GM18502 (cell line): Measurements from ENCODE around the gene INPP4B.
"Not testable (repeated sequence)": the region's sequence is repeated elsewhere in the genome, so short reads cannot be mapped to it uniquely, and the experiment has no call there.

Experiments
- ATAC-seq: cut with Tn5 transposase; IDR thresholded peaks from one replicate; pipeline ENCODE4 v1.9.1; 2021; ENCODE audit warnings: mild to moderate bottlenecking; ENCODE audit not compliant: unreplicated experiment, poor library complexity

Gene INPP4B

GRCh38 chr4:142696334-142697122, 149.6 kb downstream of the INPP4B start:
- no peak for ATAC-seq

DNA sequence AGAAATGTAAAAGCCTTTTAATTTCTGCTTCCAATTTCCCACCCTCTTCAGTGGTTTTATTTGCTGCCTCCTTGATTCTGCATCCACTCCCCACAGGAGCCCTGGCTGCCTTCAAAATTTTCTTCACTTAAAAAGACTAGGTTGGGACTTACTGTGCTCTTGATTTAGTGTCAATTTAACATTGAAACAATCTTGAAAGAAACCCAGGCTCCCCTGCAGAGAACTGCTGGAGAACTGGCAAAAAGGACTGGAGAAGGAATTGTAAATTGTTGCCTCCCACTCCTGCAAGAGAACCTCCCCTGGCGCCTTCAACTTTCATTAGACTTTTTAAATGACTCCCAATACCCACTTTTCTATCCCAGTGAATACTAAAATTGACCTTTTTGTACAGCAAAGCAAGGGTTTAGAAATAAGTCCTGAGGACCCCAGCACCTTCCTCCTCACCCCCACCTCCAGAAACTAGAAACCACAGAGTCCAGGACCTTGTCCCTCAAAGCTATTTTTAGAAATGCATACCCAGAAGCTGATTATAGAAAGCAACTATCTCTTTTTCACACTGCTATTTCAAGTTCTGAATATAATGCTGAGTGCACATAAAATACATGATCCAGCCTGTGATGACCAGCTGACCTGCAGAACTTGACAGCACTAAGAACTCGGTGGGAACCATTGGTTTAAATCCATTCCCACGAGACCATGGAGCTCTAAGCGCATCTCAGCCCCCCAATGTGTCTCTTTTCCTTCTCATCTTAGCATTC, 155.5 kb downstream of the INPP4B start:
- no peak for ATAC-seq

- ATAC-seq, result no peak
Observed at GRCh38 chr4:142687547-142688275, 158.4 kb downstream of the INPP4B start.

- no peak for ATAC-seq
Observed at GRCh38 chr4:142686081-142686480, 160.0 kb downstream of the INPP4B start.

- ATAC-seq, result no peak
Observed at GRCh38 chr4:142683997-142684396, 162.1 kb downstream of the INPP4B start.

GRCh38 chr4:142683503-142683902, 162.6 kb downstream of the INPP4B start:
- no peak for ATAC-seq

GRCh38 chr4:142671516-142671915, 174.6 kb downstream of the INPP4B start:
- ATAC-seq, result no peak

DNA sequence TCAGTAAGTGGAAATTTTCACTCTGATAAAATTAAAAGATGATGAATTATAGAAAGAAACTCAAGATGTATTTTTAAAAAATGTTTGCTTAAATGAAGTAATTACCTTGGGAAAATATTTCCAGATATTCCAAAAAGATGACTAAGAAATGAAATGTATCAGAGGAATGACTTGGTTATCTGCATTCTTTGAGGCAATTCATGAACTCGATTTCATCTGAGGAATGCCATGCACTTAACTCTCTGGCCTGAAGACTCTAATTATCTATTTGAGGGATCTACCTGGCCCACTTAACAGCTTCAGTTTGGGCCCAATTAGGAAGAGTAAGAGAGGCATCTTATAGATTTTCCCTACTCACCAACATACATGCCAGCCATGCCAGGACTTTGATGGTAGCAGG, 182.3 kb downstream of the INPP4B start:
- ATAC-seq, result no peak

DNA sequence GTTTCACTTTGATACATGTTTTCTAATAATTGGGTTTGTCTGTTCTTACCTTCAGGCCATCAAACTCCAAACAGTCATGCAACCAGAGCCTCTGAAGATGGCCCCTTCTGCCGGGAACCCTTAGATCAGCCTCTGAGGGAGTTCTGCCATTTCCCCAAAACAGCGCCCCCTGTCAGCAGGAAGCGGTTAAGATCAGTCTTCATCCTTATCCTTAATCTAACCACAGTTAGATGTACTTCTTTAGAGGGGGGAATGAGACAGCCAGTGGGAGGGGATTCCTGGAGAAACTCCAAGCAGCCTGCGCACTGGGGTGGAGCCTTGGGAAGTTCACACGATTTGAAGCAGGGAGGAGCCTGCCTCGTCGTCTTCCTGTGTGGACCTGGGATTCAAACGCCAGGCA, 185.4 kb downstream of the INPP4B start:
- no peak for ATAC-seq

DNA sequence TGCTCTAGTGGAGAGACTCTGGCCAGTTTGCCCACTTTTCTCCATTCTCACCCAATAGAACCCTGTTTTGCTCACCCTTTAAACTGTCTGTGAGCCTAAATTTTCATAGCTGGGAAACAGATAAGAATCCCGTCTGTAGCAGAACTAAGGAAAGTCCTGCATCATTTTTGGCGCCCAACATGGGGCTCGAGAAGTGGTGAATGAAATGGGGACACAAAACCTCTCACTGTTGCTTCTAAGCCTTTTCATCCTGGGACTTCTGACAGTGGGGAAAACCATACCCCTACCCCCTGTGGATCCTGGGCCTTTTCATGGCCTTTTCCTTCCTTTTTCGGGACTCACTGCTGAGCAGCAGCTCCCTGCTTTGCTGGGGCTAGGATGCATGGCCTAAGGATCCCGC, 189.9 kb downstream of the INPP4B start:
- no peak for ATAC-seq

- ATAC-seq, result no peak
Observed at GRCh38 chr4:142648378-142648777, 197.7 kb downstream of the INPP4B start.

DNA sequence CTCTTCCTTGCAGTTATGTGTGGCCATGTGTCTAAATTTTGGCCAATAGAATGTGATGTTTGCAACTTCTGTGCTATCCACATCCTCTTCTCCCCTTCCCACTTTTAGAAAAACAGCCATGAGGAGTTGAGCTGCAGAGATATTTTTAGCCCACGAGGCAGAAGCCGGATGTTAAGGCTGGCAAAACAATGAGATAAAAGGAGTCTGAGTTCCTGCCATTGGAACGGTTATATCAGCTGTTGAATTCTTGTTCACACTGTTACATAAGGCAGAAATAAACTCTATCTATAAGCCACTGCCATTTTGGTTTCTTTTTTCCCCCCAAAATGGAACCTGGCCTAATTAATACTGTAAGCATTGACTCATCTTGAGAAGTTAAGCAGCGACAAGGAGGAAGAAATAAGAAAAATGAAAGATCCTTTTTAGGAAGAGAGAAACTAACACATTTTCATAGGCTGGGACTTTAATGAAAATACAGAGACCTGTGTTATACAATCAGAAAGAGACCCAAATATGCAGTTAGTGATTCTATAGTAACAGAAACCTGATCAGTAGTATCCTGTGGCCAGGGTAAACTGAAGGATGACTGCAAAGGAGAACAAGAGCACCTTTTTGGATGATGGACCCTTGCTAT, 200.5 kb downstream of the INPP4B start:
- ATAC-seq, result no peak

GRCh38 chr4:142644628-142645027, 201.5 kb downstream of the INPP4B start:
- not testable (repeated sequence) for ATAC-seq

- ATAC-seq, result no peak
Observed at GRCh38 chr4:142637614-142638013, 208.5 kb downstream of the INPP4B start.

- no peak for ATAC-seq
Observed at GRCh38 chr4:142631836-142632235, 214.3 kb downstream of the INPP4B start.

DNA sequence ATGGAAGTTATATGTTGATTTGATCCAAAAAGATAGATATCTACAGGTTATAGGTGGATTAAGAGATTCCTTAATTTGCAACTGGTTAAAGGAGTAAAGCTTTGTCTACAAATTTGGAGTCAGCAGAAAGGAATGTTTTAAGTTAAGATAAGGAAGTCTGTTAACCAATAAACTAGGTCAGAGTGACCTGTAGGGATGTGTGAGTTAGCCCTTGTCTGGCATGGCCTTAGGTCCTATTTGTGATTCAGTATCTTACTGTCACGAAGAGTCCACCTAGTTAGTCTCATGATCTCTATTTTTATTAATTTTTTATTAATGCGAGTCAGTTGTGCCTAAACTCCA, 230.8 kb downstream of the INPP4B start:
- no peak for ATAC-seq

- no peak for ATAC-seq
Observed at GRCh38 chr4:142614621-142615323, 231.3 kb downstream of the INPP4B start.

DNA sequence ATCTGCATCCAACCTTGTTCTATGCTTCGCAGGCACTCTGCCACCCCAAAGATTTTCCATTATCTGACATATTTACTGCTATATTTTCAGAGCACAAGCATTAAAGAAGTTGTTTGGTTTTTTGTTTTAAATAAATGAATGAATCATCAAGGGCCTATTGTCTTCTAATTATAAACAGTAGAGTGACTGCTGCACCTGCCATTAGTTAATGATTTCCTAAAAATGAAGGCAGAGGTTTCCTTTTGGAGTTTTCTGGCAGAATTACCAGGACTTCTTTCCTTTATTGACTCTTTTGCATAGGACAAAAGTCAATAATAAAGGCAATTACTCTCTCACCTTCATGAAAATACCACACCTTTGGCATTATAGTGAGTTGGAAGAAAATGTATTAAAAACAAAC, 238.1 kb downstream of the INPP4B start:
- ATAC-seq, result no peak

GRCh38 chr4:142600952-142601351, 245.1 kb downstream of the INPP4B start:
- no peak for ATAC-seq

- no peak for ATAC-seq
Observed at GRCh38 chr4:142598132-142598531, 248.0 kb downstream of the INPP4B start.
